HUES64 (cell line): Measurements from ENCODE around the gene ATG7.
"Not testable (repeated sequence)": the region's sequence is repeated elsewhere in the genome, so short reads cannot be mapped to it uniquely, and the experiment has no call there.

Source experiments
- H3K27ac ChIP-seq: 2 replicates; pipeline ENCODE4 v1.7.0; 2013; ENCODE audit warnings: low read depth, low read length, inconsistent platforms
- H3K27me3 ChIP-seq: 2 replicates; pipeline ENCODE4 v1.6.1; 2013; ENCODE audit warnings: mild to moderate bottlenecking, low read length; ENCODE audit not compliant: insufficient read depth
- H3K36me3 ChIP-seq: 2 replicates; pipeline ENCODE4 v1.6.1; 2013; ENCODE audit warnings: mild to moderate bottlenecking, low read length; ENCODE audit not compliant: insufficient read depth
- H3K4me1 ChIP-seq: 2 replicates; pipeline ENCODE4 v1.6.1; 2013; ENCODE audit warnings: mild to moderate bottlenecking, low read length, moderate library complexity; ENCODE audit not compliant: insufficient read depth
- H3K4me3 ChIP-seq: 2 replicates; pipeline ENCODE4 v1.5.1; 2013; ENCODE audit warnings: mild to moderate bottlenecking, low read length, moderate library complexity
- H3K9ac ChIP-seq: 2 replicates; pipeline ENCODE4 v1.6.1; 2013; ENCODE audit warnings: mild to moderate bottlenecking, low read depth, low read length
- H3K9me3 ChIP-seq: 2 replicates; pipeline ENCODE4 v1.6.1; 2013; ENCODE audit warnings: low read depth, low read length; ENCODE audit not compliant: insufficient read depth
- WGBS: fragments of 150-250, 120-280 bp; methylation state at CpG from one replicate; pipeline ENCODE4 v1.1.7; 2013; ENCODE audit warnings: missing lambda C conversion rate; 5-methylcytosine and 5-hydroxymethylcytosine counted together

ATG7 gene

DNA sequence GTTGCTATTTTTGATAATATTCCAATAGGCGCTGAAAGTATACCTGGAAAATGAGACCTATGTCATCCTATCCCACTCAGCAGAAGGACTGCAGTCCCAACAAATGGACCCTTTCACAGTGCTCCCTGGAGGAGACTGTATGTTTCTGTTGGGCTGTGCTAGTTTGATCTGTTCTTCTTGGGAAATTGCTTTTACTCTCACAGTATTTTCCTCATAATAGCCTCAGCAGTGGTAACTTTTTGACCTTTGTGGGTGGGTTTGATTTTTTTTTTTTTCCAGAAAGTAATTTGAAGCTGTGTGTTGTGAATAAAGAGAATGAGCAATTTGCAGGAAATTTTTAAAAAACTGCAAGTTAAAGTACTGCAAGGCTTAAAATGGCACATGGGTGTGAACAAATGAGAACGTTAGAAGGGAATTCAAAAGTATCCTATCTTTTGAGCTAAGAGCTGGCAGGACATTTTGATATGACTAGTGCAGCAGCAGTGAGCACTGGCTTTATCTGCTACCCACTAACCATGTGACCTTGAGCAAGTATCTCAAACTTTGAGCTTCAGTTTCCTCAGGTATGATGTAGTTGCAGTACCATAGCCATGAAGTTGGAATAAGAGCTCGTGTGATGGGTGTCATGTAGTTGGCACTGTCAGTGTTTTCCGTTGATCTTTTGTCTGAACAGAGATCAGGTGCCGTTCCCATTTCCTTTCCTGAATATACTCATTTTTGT, 118.4 kb downstream of the ATG7 start:
- no peaks in the 10 kb centered on the region for H3K27me3 ChIP-seq
- H3K36me3 ChIP-seq: no peaks in the 10 kb centered on the region
- no peaks in the 10 kb centered on the region for H3K9me3 ChIP-seq
- no peak overlapping the region for H3K4me3 ChIP-seq
- 92% methylated on average over 5 of the region's 5 CpGs for WGBS
- H3K4me1 ChIP-seq: peaks cover 15% of the 10 kb centered on the region
- no peak overlapping the region for H3K27ac ChIP-seq
- H3K9ac ChIP-seq: no peak overlapping the region

DNA sequence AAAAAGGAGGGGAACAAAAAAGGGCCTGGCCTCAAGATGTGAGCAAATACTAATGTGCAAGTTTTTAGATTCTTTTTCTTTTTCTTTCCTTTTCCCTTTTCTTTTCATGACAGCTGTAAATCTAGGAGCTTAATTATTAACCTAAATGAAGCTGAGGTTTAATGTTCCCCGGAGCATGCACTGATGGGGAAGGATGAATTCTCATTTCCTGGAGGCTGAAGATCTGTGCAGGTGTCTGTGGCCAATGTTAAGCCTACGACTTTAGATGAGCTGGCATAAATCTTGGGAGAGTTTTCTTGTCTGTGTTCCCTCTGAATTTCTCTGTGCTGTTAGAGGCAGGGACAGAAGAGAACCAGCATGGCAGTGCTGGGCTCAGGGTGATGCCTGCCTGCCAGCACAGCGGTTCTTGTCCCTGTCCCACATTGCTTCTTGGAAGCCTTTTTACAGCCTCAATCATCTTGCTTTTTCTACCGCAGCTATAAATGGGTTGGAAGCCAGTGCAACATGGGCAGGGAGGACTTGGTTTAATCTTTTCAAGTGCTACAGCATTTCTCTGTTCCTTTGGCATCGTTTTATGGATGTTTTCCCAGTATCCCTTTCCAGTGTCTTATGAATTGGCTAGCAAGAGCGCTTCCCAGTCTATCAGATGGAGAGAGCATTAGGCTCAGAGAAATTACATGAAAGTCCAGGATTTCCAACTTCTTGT, 119.1 kb downstream of the ATG7 start:
- Histone ChIP-seq H3K27me3 (no peaks in the 10 kb centered on the region), H3K36me3 (no peaks in the 10 kb centered on the region), H3K4me1 (peaks cover 13% of the 10 kb centered on the region), H3K9me3 (no peaks in the 10 kb centered on the region), H3K27ac (no peak overlapping the region), H3K9ac (no peak overlapping the region), H3K4me3 (no peak overlapping the region)
- WGBS: 92% methylated on average over 6 of the region's 6 CpGs

DNA sequence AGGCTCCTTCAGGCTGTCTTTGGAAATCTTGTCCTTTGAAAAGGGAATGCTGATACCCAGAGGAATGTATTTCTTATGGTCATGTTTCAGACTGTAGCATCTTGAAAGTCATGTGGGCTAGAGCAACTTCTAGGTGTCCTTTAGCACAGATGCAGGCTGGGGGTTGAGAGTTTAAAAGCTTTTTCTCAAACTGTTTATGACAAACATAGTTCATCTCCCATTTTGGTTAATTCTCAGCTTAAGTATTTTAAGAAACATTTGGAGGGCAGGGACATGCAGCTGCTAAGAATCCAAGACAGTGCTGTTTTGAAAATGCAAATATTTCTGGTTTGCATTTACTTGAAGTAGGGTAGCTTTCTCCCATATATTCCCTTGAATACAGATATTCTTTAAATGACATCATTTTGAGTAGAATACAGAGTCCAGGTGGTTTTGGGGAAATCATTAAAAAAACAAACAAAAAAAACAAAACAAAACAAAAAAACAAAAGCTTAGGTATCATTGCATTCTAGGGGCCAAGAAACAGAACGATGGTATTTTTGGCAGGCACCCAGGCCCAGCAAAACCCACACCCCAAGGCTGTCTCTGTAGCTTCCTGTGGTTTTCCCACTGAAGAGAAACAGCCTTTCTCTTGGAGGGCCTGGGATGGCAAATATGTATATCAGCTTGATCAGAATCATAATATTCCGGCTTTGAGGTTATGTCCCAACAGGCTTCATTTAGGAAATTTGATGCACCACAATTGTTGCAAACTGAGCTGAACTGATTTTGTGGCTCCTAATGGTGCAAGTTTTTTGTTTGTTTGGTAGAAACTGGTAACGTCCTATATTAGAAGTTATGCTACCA, 120.0 kb downstream of the ATG7 start:
- Histone ChIP-seq H3K27me3 (no peaks in the 10 kb centered on the region), H3K4me3 (no peak overlapping the region), H3K9ac (no peak overlapping the region), H3K27ac (no peak overlapping the region), H3K4me1 (peaks cover 13% of the 10 kb centered on the region), H3K36me3 (no peaks in the 10 kb centered on the region), H3K9me3 (no peaks in the 10 kb centered on the region)
- 80% methylated on average over 3 of the region's 3 CpGs for WGBS

DNA sequence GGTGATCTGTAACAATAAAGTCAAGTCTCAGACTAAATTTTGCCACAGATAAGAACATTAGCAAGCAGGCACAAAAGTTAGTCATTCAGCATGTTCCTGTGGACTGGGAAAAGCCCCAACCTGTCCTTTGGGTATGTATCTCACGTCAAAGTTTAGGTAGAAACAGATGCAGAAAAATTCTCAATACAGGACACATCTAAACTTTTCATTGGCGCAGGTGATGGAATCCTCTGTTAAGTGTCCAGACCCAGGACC, 120.6 kb downstream of the ATG7 start:
- Histone ChIP-seq H3K9me3 (no peaks in the 10 kb centered on the region), H3K27ac (no peak overlapping the region), H3K36me3 (no peaks in the 10 kb centered on the region), H3K27me3 (no peaks in the 10 kb centered on the region), H3K9ac (no peak overlapping the region), H3K4me1 (peaks cover 13% of the 10 kb centered on the region), H3K4me3 (no peak overlapping the region)
- WGBS: 92% methylated on average over 2 of the region's 2 CpGs

DNA sequence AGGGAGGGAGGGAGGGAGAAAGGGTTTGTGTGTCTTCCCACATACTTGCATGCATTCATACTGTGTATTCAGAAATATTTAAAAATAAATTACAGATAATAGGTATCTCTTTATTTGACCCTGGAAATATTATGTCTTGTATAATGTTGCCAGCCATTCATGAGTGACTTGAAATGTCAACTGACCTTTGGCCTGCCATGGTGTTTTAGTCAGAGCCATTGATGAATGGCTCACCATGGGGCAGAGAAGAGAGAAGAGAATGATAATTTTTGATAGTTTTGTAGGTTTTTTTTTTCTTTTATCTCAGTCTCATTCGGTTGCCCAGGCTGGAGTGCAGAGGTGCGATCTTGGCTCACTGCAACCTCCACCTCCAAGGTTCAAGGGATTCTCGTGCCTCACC, 121.2 kb downstream of the ATG7 start:
- Histone ChIP-seq H3K4me3 (no peak overlapping the region), H3K9ac (no peak overlapping the region), H3K4me1 (peaks cover 13% of the 10 kb centered on the region), H3K9me3 (no peaks in the 10 kb centered on the region), H3K27ac (no peak overlapping the region), H3K36me3 (no peaks in the 10 kb centered on the region), H3K27me3 (no peaks in the 10 kb centered on the region)
- 98% methylated on average over 3 of the region's 3 CpGs for WGBS

DNA sequence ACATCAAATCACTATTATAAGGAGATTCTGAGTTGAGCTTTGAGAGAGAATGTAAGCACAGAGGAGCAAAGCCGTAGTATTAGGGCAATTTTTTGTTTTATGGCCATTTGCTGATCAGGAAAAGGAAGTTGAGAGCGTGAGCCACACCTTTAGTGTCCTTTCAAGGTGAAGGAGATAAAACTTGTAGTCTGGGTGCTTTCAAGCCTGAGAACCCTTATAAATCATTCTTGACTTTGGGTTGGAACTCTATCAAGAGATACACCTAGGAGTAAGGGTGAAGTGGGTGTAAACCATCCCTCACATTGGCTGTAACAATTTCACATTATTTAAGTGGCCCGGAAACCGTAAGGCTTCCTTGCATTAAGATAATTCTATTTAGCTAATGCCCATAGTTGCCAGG, 122.2 kb downstream of the ATG7 start:
- H3K4me1 ChIP-seq: peaks cover 13% of the 10 kb centered on the region
- WGBS: 97% methylated on average over 2 of the region's 4 CpGs
- H3K36me3 ChIP-seq: no peaks in the 10 kb centered on the region
- no peaks in the 10 kb centered on the region for H3K9me3 ChIP-seq
- no peak overlapping the region for H3K4me3 ChIP-seq
- H3K27me3 ChIP-seq: no peaks in the 10 kb centered on the region
- H3K9ac ChIP-seq: no peak overlapping the region
- H3K27ac ChIP-seq: no peak overlapping the region

DNA sequence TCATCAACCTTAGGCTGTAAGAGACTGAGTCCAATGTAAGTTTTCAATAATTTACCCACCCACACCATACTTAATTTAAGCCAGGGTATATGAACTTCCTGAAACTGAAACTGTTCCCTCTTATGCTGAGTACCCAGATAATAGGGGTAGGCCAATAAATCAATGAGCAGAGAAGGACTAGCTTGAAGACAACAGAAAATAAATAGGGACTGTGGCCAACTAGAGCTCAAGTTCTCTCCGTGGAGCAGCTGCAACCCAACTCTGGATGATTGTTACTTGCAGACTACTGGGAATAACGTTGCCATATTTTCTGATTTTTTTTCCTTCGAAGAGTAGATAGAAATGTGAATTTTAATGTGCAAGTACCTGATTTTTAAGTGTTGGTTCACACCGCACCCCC, 128.0 kb downstream of the ATG7 start:
- Histone ChIP-seq H3K27ac (no peak overlapping the region), H3K27me3 (no peaks in the 10 kb centered on the region), H3K9me3 (no peaks in the 10 kb centered on the region), H3K36me3 (no peaks in the 10 kb centered on the region), H3K4me1 (no peaks in the 10 kb centered on the region), H3K9ac (no peak overlapping the region), H3K4me3 (no peak overlapping the region)
- WGBS: 75% methylated on average over 4 of the region's 4 CpGs

DNA sequence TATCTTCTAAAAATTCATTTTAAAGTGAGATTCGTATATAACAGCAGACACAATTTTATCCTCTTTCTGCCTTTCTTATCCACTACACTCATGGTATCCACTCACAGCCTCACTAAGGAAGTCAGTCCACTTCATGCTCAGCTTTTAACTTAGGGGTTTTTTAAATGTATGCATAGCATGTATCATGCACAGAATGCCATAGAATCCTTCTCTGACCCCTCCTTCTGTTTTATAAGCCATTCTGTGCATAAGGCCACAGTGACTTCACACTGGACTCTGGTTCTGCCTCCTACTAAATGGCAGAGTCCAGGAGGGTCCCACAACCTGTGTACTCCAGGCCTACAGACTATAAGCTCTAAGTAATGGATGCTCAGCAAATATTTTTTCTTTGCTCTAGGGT, 129.2 kb downstream of the ATG7 start:
- Histone ChIP-seq H3K4me3 (no peak overlapping the region), H3K27ac (no peak overlapping the region), H3K9me3 (no peaks in the 10 kb centered on the region), H3K9ac (no peak overlapping the region), H3K27me3 (no peaks in the 10 kb centered on the region), H3K36me3 (no peaks in the 10 kb centered on the region), H3K4me1 (no peaks in the 10 kb centered on the region)
- 92% methylated on average over 1 of the region's 1 CpG for WGBS

DNA sequence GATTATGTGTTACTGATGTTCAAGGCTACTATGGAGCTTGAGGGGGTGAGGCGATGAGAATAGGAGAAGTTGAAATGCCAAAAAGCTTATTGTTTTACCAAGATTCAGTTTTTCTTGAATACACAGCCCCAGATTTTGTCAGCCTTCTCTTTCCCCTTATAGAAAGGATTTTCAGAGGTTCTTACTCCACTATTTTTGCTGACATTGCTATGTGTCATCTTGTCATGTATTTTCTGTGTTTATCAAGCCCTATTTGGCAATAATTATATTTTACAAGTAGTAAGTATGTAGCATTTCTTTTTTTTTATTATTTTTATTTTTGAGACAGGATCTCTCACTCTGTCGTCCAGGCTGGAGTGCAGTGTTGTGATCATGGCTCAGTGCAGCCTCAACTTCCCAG, 133.1 kb downstream of the ATG7 start:
- no peak overlapping the region for H3K9ac ChIP-seq
- WGBS: 97% methylated on average over 1 of the region's 2 CpGs
- H3K27ac ChIP-seq: no peak overlapping the region
- peaks cover 12% of the 10 kb centered on the region for H3K9me3 ChIP-seq
- H3K27me3 ChIP-seq: no peaks in the 10 kb centered on the region
- H3K36me3 ChIP-seq: no peaks in the 10 kb centered on the region
- H3K4me1 ChIP-seq: no peaks in the 10 kb centered on the region
- H3K4me3 ChIP-seq: no peak overlapping the region

DNA sequence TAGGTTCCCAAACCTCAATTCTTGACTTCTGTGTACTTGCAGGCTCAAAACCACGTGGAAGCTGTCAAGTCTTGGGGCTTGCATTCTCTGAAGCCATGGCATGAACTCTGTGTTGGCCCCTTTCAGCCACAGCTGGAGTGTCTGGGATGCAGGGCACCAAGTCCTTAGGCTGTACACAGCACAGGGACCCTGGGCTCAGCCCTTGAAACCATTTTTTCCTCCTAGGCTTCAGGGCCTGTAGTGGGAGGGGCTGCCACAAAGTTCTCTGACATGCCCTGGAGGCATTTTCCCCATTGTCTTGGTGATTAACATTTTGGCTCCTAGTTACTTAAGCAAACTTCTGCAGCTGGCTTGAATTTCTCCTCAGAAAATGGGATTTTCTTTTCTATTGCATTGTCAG, 135.4 kb downstream of the ATG7 start:
- H3K36me3 ChIP-seq: no peaks in the 10 kb centered on the region
- 86% methylated on average over 1 of the region's 1 CpG for WGBS
- peaks cover 12% of the 10 kb centered on the region for H3K9me3 ChIP-seq

DNA sequence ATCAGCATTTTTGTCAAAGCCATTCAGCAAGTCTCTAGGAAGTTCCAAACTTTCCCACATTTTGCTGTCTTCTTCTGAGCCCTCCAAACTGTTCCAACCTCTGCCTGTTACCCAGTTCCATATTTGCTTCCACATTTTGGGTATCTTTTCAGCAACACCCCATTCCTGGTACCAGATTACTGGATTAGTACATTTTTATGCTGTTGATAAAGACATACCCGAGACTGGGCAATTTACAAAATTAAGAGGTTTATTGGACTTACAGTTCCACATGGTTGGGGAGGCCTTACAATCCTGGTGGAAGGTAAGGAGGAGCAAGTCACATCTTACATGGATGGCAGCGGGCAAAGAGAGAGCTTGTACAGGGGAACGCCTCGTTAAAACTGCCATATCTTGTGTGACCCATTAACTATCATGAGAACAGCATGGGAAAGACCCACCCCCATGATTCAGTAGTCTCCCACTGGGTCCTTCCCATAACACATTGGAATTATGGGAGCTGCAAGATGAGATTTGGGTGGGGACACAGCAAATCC, 136.2 kb downstream of the ATG7 start:
- H3K27me3 ChIP-seq, H3K4me1 ChIP-seq, H3K36me3 ChIP-seq, H3K9ac ChIP-seq, H3K4me3 ChIP-seq, H3K27ac ChIP-seq: not testable (repeated sequence)
- H3K9me3 ChIP-seq: peaks cover 12% of the 10 kb centered on the region
- 94% methylated on average over 4 of the region's 4 CpGs for WGBS

More for the DNA sequence above, 135.4 kb downstream of the ATG7 start:
- H3K4me1 ChIP-seq: no peaks in the 10 kb centered on the region
- no peak overlapping the region for H3K4me3 ChIP-seq
- no peak overlapping the region for H3K27ac ChIP-seq
- H3K27me3 ChIP-seq: no peaks in the 10 kb centered on the region
- no peak overlapping the region for H3K9ac ChIP-seq
